Stimulated activated CD4-positive, alpha-beta T cell treated with anti-CD3 and anti-CD28 coated beads, Interleukin-12 subunit alpha, Interleukin-12 subunit beta, amount 100 ng/mL, for 24 hours (primary cell): ENCODE results near the gene INHA.
A peak's percentile ranks its signal among the peaks of the same experiment; 100 is the strongest.

Source experiments
- DNase-seq, 2 experiments: peaks; one replicate each; pipeline ENCODE4 v3.0.0-alpha.2; 2020; ENCODE audit warnings: low read depth in 2 of 2

Gene INHA

DNA sequence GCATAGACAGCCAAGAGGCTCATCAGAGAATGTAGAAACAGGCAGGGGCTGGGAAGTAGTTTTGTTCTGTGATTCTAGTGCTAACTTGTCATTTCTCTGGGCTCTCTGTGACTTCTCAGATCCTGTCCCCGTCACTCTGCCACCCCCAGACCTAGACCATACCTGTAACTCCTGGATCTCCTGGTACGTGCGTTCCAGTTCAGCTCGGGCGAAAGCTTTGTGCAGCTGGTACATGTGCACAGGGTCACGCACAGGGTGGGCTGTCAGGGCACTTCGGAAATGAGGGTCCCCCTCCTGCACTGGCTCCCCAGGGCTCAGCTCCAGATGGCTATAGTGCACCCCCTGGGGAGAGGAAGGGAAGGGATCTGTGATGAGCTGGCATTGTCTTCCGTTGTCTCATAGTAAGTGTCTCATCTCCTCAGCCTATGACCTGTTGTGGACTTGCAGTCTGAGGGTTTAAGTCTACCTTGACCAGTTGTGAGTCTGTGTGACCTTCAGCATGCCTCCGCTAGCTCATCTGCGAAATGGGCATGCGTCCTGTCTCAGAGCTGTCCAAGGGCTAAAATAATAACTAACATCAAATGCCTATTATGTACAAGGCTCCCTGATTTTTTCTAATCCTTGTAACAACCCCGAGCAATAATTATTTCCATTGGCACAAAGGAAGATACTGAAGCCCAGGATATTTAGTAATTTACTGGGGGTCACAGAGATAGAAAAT is 31.2 kb upstream of the INHA start:
- DNase-seq: no peak

DNA sequence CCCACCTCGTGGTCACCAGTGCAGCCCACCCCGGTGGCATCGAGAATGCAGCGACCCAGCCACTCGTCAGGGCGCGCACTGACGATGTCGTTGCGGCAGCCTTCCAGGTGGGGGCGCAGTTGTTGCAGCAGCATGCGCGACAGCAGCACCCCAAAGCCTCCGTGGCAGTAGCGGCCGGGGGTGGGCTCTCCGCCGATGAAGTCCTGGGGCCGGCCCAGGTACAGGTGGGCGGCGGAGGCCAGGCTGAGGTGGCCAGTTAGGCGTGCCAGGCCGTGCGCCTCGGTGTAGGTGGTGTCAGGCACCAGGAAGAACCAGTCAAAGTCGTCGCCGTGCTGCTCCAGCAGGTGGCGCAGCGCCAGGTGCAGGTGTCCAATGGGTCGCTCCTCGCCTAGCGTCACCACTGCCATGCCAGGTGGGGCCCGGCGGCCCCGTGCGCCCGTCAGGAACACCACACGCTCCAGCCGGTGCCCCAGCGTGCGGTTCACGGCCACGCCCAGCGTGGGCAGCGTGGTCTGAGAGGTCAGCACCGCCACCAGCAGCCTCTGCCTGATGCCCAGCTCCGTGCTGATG is 30.4 kb upstream of the INHA start:
- DNase-seq: peak; percentile 67 to 84

GRCh38 chr2:219542931-219543595 is 29.0 kb upstream of the INHA start:
- peak in 1 of 2 experiments; percentile 19 for DNase-seq

DNA sequence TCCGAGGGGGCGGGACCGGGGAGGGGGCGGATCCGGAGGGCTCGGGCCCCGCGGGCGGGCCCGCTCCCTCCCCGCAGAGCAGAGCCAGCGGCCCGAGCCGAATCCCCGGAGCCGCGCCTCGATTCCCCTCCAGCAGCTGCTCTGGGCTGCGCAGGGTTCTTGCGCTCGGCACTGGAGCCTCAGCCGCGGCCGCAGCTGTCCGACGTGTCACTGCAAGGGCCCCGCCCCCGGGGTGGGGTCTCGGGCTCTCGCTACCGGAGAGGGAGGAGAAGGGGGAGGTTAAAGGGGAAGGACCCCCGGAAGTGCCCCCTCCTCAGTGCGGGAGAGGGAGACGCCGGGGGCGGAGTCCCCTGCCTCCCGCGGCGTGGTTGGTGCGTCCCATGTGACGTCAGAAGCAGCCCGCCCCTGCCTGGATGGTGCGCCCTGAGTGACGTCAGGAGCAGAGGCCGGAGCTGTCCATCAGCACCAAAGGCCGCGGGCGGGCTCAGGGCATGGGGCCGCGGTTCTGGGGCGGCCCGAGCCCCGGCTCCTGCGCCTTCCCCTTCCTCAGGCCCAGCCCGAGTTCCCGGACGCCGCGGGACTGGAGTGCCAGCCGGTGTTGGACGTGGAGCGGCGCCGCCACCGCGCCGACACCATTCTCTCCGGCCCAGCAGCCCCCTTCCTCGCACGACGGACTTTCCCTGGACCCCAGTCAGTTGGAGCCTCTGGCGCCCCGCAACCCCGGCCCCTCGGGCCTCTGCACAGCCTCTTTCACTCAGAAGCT is 28.3 kb upstream of the INHA start, which contains the start of the genes CHPF and TMEM198:
Gene CHPF, minus strand, starts transcription at position 214 of the 763 bp plus-strand sequence. CDS start 271 bp downstream, outside the sequence.
Gene TMEM198, plus strand, starts transcription at position 433 of the 763 bp plus-strand sequence. CDS start 700 bp downstream, outside the sequence.
- peak; percentile 93 to 94 for DNase-seq

GRCh38 chr2:219544567-219544966 is 27.5 kb upstream of the INHA start:
- no peak for DNase-seq

- no peak for DNase-seq
Observed at GRCh38 chr2:219545295-219545942, 26.7 kb upstream of the INHA start.

DNA sequence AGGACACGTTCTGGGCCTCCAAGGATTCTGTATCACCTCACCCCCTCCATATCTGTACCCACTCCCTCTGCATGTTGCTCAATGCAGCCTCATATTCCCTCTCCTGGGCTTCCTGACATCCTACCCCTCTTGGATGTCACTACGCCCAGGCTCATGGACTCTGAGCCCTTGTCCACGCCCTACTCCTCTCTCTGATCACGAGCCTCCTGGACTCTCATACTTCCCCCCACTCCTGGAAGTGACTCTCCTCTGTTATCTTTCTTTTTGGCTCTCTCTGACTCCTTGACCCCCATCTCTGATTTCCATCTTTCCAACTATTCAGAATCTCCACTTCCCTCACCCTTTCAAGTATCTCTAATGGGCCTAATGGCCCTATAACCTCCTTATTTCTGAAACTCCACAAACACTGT is 26.2 kb upstream of the INHA start:
- DNase-seq: no peak

DNA sequence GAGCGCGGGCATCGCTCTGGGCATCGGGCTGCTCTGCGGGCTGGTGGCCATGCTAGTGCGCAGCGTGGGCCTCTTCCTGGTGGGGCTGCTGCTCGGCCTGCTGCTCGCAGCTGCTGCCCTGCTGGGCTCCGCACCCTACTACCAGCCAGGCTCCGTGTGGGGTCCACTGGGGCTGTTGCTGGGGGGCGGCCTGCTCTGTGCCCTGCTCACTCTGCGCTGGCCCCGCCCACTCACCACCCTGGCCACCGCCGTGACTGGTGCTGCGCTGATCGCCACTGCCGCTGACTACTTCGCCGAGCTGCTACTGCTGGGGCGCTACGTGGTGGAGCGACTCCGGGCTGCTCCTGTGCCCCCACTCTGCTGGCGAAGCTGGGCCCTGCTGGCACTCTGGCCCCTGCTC is 24.5 kb upstream of the INHA start:
- no peak for DNase-seq

- no peak for DNase-seq
Observed at GRCh38 chr2:219548990-219549389, 23.1 kb upstream of the INHA start.

DNA sequence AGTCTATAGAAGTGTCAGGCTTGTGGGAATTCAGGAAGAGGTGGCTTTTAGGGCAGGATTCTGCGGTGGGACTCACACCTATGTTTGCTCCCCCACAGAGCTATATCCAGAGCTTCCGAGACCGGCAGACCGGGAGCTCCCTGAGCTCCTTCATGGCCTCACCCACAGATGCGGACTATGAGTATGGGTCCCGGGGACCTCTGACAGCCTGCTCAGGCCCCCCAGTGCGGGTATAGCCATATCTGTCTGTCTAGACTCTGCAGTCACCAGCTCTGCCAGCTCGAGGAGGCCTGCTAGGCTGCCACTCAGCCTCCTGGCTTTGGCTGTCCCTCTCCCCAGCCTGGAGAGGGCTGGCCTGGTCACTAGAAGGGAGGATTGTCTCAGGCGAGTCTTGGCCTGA is 22.5 kb upstream of the INHA start:
- DNase-seq: no peak

DNA sequence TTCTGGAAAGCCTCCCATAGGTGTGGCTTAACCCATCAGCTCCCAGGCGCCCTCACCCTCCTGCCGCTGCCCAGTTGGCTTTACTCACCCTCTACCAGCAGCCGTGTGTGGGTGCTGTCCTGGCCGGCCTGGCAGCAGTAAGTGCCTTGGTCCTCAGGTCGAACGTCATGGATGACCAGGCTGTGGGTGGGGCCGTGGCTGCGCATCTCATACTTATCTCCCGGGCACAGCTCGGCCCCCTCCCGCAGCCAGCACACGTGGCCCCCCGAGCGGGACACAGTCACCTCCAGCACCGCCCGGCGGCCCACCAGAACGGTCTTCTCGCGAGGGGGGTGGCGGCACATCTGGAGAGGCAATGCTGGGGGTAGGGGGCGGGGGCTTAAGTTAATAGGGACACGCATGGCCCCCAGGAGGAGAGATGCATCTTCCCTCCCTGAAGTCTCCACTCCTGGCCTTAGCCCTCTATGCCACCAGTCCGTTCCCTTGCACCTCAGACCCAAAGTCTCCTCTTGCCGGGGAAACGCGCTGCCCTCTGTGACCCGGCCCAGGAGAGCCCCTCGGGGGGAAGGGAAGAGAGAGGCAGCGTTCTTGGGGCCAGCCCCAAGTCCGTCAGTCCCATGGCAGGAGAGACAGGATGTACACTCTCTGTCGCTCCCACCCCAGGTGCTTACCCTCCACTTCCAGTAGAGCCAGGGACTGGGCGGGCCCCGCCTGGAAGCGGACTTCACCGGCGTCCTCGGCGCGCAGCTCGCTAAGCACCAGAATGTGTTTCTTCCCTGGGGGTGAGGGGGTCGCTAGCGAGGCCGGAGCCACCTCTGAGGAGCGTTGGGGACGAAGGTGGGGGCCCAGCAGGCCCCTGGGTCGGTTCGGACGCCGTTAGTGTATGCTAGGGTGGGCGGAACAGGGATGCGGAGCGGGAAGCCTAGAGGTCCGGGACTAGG is 20.4 kb upstream of the INHA start:
- no peak for DNase-seq

DNA sequence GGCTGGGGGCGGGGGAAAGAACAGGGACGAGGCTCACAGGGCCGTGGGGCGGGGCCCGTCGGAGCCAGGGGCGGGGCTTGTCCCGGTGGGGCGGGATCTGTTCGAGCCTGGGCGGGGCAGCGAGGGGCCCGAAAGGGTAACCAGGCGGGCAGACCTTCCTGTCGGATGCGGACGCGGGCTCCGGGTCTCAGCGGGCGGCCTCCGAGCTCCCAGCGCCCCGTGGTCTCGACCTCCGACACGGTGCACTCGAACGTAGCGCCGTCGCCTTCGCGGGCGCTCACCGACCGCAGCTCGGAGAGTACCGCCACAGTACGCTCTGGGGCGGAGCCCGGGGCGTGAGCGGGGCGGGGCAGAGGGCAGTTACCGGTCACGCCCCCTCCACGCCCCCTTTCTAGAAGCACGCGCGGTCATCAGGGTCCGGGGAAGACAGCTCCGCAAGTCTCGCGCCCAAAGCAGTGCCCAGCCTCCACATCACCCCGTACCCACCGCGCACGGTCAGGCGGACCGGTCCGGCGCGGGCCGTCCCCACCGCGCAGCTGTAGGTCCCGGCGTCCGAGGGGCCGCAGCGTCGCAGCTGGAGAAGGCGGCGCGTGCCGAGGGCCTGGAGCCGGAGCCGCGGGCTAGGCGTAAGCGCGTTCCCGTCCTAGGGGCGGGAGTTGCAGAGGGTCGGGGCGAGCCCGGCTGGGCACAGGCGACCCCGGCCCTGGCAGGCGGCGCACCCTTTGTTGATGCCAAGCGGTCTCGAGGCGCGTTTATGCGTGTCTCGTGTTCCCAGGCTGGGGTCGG is 19.5 kb upstream of the INHA start:
- DNase-seq: peak; percentile 54 to 76

DNA sequence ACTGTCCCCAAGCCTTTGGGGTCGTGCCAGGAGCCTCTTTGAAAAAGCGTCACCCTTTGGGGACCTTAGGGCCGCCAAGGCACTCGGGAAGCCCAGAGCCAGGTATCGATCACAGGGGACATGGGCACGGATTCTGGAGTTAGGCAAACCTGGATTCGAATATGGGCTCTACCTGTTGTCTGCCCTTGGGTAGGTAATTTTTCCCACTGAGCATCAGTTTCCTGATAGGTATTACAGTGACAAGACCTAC is 19.0 kb upstream of the INHA start:
- no peak for DNase-seq

- no peak for DNase-seq
Observed at GRCh38 chr2:219553463-219553963, 18.6 kb upstream of the INHA start.

GRCh38 chr2:219554350-219554749 is 17.8 kb upstream of the INHA start:
- DNase-seq: no peak

DNA sequence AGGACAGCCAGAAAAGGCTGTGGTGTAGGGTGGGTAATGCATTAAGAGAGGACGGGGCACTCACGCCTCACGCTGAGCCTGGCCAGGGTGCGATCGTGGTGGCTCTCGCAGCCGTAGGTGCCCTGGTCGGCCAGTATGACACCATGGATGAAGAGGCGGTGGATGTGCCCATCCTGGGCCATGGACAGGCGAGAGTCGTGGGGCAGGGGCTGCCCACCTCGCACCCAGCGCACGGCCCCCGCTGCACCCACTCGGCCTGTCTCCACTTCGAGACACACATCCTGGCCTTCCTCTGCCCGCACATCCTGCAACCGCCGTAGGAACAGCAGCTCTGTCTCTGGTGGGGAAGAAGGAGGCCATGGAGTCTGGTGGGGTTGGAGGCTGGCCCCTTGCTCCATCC is 16.2 kb upstream of the INHA start:
- no peak for DNase-seq

DNA sequence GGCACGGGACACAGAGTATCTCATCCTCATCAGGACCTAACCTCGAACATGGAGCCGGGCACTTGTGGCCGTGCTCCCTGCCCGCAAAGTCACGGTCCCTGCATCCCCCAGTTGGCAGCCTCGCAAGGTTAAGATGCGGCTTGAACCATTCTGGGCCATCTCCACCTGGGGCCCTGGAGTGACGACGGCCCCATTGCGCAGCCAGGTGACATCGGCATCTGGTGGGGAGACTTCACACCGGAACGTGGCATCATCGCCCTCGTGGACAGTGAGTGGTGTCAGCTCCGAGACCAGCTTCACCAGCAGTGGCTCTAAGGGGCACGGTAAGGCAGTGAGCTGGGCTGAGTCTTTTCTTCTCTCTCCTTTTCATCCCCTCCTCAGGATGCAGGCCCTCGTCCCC is 15.7 kb upstream of the INHA start:
- no peak for DNase-seq

GRCh38 chr2:219557320-219557719 is 14.8 kb upstream of the INHA start:
- no peak for DNase-seq
